H1 (cell line): ENCODE measurements around the gene TRNP1. TPM values are rescaled to one million over a fixed set of nuclear protein-coding genes. Genes with fewer than 3 reads are reported as not detected.

Experiments
- CTCF ChIA-PET: fragments of 300-600 bp; sonication (Branson Sonifier 250); formaldehyde crosslinking; loops from one replicate; lab custom pipeline; 2021; ENCODE audit not compliant: partially characterized antibody; lab: Charles Lee
- POLR2A ChIA-PET: fragments of 300-600 bp; sonication (Branson Sonifier 250); formaldehyde crosslinking; loops from one replicate; lab custom pipeline; 2021; ENCODE audit warnings: inconsistent platforms; ENCODE audit not compliant: partially characterized antibody; lab: Charles Lee
- DNase-seq, 2 experiments: peaks; one replicate each; pipeline versions ENCODE4 v3.0.0 to v3.0.0-alpha.2; 2010 to 2022; ENCODE audit warnings: low spot score in 2 of 2, low read depth in 1 of 2, mixed read lengths in 1 of 2
- FAIRE-seq: peaks from 2 replicates; lab custom pipeline; 2011; peaks lifted over from hg19 to GRCh38; lab: Jason Lieb, UNC
- H2AFZ ChIP-seq: 2 replicates; pipeline ENCODE4 v1.8.1; 2012; ENCODE audit warnings: low read length, inconsistent platforms
- H2AK5ac ChIP-seq: 2 replicates; pipeline ENCODE4 v1.6.1; 2013; ENCODE audit warnings: low read depth, low read length
- H2BK120ac ChIP-seq: replicated peaks from 2 replicates; pipeline ENCODE3; 2013; ENCODE audit warnings: low read depth, low read length, inconsistent platforms
- H2BK12ac ChIP-seq: 2 replicates; pipeline ENCODE4 v1.6.1; 2013; ENCODE audit warnings: low read depth, low read length
- H2BK15ac ChIP-seq: 2 replicates; pipeline ENCODE4 v1.6.1; 2013; ENCODE audit warnings: low read length
- H2BK20ac ChIP-seq: 2 replicates; pipeline ENCODE4 v1.6.1; 2013; ENCODE audit warnings: low read length
- H2BK5ac ChIP-seq: 2 replicates; pipeline ENCODE4 v1.6.1; 2013; ENCODE audit warnings: low read depth, low read length
- H3K14ac ChIP-seq: 2 replicates; pipeline ENCODE4 v1.6.1; 2013; ENCODE audit warnings: inconsistent platforms; ENCODE audit not compliant: insufficient read length
- H3K18ac ChIP-seq: 2 replicates; pipeline ENCODE4 v1.6.1; 2013; ENCODE audit warnings: low read length; ENCODE audit errors: extremely low read depth
- H3K23ac ChIP-seq: 2 replicates; pipeline ENCODE4 v1.6.1; 2013; ENCODE audit warnings: inconsistent platforms; ENCODE audit not compliant: insufficient read length
- H3K23me2 ChIP-seq: 2 replicates; pipeline ENCODE4 v1.6.1; 2013; ENCODE audit warnings: low read depth, low read length
- H3K27ac ChIP-seq: 2 replicates; pipeline ENCODE4 v1.6.1; 2011; ENCODE audit warnings: low read depth, low read length, inconsistent platforms
- H3K27me3 ChIP-seq, 4 experiments: replicated peaks in 1 of 4; 1 replicate in 1 of 4; 2 replicates in 3 of 4; pipeline versions ENCODE4 v1.6.1 to v1.8.1; 2011 to 2013; ENCODE audit warnings: low read length in 3 of 4, mild to moderate bottlenecking in 3 of 4, inconsistent platforms in 2 of 4, mixed read lengths in 2 of 4, moderate library complexity in 1 of 4; ENCODE audit not compliant: control insufficient read depth in 3 of 4, insufficient read depth in 3 of 4; ENCODE audit errors: extremely low read depth in 1 of 4
- H3K36me3 ChIP-seq, 4 experiments: 2 replicates each; pipeline versions ENCODE4 v1.6.1 to v1.8.1; 2011 to 2013; ENCODE audit warnings: mild to moderate bottlenecking in 4 of 4, low read length in 3 of 4, moderate library complexity in 2 of 4, control low read depth in 1 of 4, inconsistent platforms in 1 of 4; ENCODE audit not compliant: insufficient read depth in 4 of 4, control insufficient read depth in 2 of 4
- H3K4ac ChIP-seq: replicated peaks from 2 replicates; pipeline ENCODE3; 2013; ENCODE audit warnings: low read length, low read depth, mixed read lengths, inconsistent platforms; ENCODE audit not compliant: insufficient read length
- H3K4me1 ChIP-seq, 4 experiments: replicated peaks in 1 of 4; 1 replicate in 1 of 4; 2 replicates in 3 of 4; pipeline versions ENCODE4 v1.6.1 to v1.8.1; 2011 to 2013; ENCODE audit warnings: low read length in 3 of 4, inconsistent platforms in 2 of 4, mixed read lengths in 1 of 4; ENCODE audit not compliant: insufficient read depth in 4 of 4, control insufficient read depth in 3 of 4
- H3K4me2 ChIP-seq, 2 experiments: 2 replicates each; pipeline versions ENCODE4 v1.6.1 to v1.8.1; 2011 to 2013; ENCODE audit warnings: low read depth in 2 of 2, low read length in 2 of 2, control low read depth in 1 of 2, inconsistent platforms in 1 of 2, mild to moderate bottlenecking in 1 of 2; ENCODE audit not compliant: insufficient read depth in 1 of 2
- H3K4me3 ChIP-seq, 4 experiments: fragments of 200-600, 300-600 bp in 1 of 4; sonication (generic), shearing (Covaris generic), sonication (Bioruptor Twin) in 1 of 4; 2 replicates each; pipeline versions ENCODE4 v1.5.1 to v1.8.1; 2011 to 2016; ENCODE audit warnings: low read length in 4 of 4, low read depth in 3 of 4, control low read depth in 2 of 4, inconsistent platforms in 2 of 4, mild to moderate bottlenecking in 2 of 4, mixed read lengths in 1 of 4, moderate library complexity in 1 of 4; ENCODE audit not compliant: insufficient read depth in 2 of 4; ENCODE audit errors: extremely low read depth in 1 of 4
- H3K56ac ChIP-seq: replicated peaks from 2 replicates; pipeline ENCODE3; 2013; ENCODE audit warnings: low read depth, mild to moderate bottlenecking, mixed read lengths, low read length, inconsistent platforms; ENCODE audit not compliant: insufficient read length
- H3K79me1 ChIP-seq: 2 replicates; pipeline ENCODE4 v1.6.1; 2013; ENCODE audit warnings: low read depth, low read length, control low read depth
- H3K79me2 ChIP-seq, 2 experiments: 2 replicates each; pipeline versions ENCODE4 v1.6.1 to v1.8.1; 2012 to 2013; ENCODE audit warnings: low read length in 2 of 2, mild to moderate bottlenecking in 2 of 2, inconsistent platforms in 1 of 2; ENCODE audit not compliant: insufficient read depth in 2 of 2, control insufficient read depth in 1 of 2
- H3K9ac ChIP-seq, 4 experiments: replicated peaks in 1 of 4; 1 replicate in 1 of 4; 2 replicates in 3 of 4; pipeline versions ENCODE4 v1.6.1 to v1.8.1; 2011 to 2013; ENCODE audit warnings: low read depth in 3 of 4, low read length in 3 of 4, control low read depth in 2 of 4, mild to moderate bottlenecking in 2 of 4, moderate library complexity in 2 of 4, inconsistent platforms in 1 of 4; ENCODE audit errors: extremely low read depth in 1 of 4
- H3K9me3 ChIP-seq, 2 experiments: 2 replicates each; pipeline versions ENCODE4 v1.6.1 to v1.8.1; 2012 to 2013; ENCODE audit warnings: mild to moderate bottlenecking in 2 of 2, moderate library complexity in 2 of 2, control low read depth in 1 of 2, inconsistent platforms in 1 of 2, low read depth in 1 of 2, low read length in 1 of 2, mixed read lengths in 1 of 2; ENCODE audit not compliant: insufficient read depth in 2 of 2
- H4K20me1 ChIP-seq, 2 experiments: replicated peaks in 1 of 2; 2 replicates each; pipeline versions ENCODE3 to v1.8.1; 2011 to 2013; ENCODE audit warnings: inconsistent platforms in 2 of 2, low read length in 2 of 2, mild to moderate bottlenecking in 1 of 2; ENCODE audit not compliant: insufficient read depth in 2 of 2, control insufficient read depth in 1 of 2
- H4K5ac ChIP-seq: 2 replicates; pipeline ENCODE4 v1.6.1; 2013; ENCODE audit warnings: low read length, low read depth, mixed read lengths, inconsistent platforms; ENCODE audit not compliant: insufficient read length
- H4K8ac ChIP-seq: 2 replicates; pipeline ENCODE4 v1.8.0; 2013; ENCODE audit warnings: mild to moderate bottlenecking, moderate library complexity, low read length, inconsistent platforms; ENCODE audit not compliant: insufficient read depth; ENCODE audit errors: extremely low read depth
- H4K91ac ChIP-seq: replicated peaks from 2 replicates; pipeline ENCODE3; 2013; ENCODE audit warnings: low read length, mixed read lengths, inconsistent platforms; ENCODE audit not compliant: insufficient read length
- ASH2L ChIP-seq: fragments of 200-600, 300-600 bp; sonication (generic); IDR thresholded peaks from one replicate; pipeline ENCODE4 v1.7.1; 2017; ENCODE audit warnings: low read length
- NRF1 ChIP-seq: IDR thresholded peaks from 2 replicates; pipeline ENCODE4 v1.6.1; 2011; ENCODE audit warnings: mild to moderate bottlenecking, low read depth, low read length, improper control_type of control experiment
- PHF8 ChIP-seq: fragments of 200-600 bp; sonication (generic); conservative IDR thresholded peaks from 2 replicates; pipeline ENCODE4 v1.7.1; 2012; ENCODE audit warnings: low read depth, mild to moderate bottlenecking, inconsistent platforms, low read length, moderate library complexity
- POLR2A ChIP-seq, 2 experiments: IDR thresholded peaks; 1 replicate in 1 of 2; 2 replicates in 1 of 2; pipeline ENCODE4 v1.6.1; 2011; ENCODE audit warnings: low read depth in 2 of 2, low read length in 2 of 2, mild to moderate bottlenecking in 2 of 2; ENCODE audit errors: control extremely low read depth in 1 of 2
- RBBP5 ChIP-seq: IDR thresholded peaks from 2 replicates; pipeline ENCODE4 v1.7.1; 2012; ENCODE audit warnings: low read depth, mild to moderate bottlenecking, inconsistent platforms, low read length, moderate library complexity, borderline replicate concordance
- SIN3A ChIP-seq, 2 experiments: IDR thresholded peaks in 1 of 2; conservative IDR thresholded peaks in 1 of 2; 2 replicates each; pipeline ENCODE4 v1.6.1; 2011 to 2012; ENCODE audit warnings: low read length in 2 of 2, improper control_type of control experiment in 1 of 2, low read depth in 1 of 2, mild to moderate bottlenecking in 1 of 2
- SIX5 ChIP-seq: IDR thresholded peaks from 2 replicates; pipeline ENCODE4 v1.6.1; 2011; ENCODE audit warnings: mild to moderate bottlenecking, low read depth, low read length
- SP2 ChIP-seq: IDR thresholded peaks from 2 replicates; pipeline ENCODE4 v1.6.1; 2012; ENCODE audit warnings: mild to moderate bottlenecking, low read length, inconsistent platforms
- SP4 ChIP-seq: IDR thresholded peaks from 2 replicates; pipeline ENCODE4 v1.6.1; 2012; ENCODE audit warnings: low read length, inconsistent platforms
- SRF ChIP-seq: IDR thresholded peaks from 2 replicates; pipeline ENCODE4 v1.6.1; 2011; ENCODE audit warnings: mild to moderate bottlenecking, low read depth, low read length, moderate library complexity
- SUZ12 ChIP-seq: fragments of 200-600 bp; sonication (generic); IDR thresholded peaks from 2 replicates; pipeline ENCODE4 v1.6.1; 2012; ENCODE audit warnings: mild to moderate bottlenecking, inconsistent platforms, low read length, moderate library complexity, mixed read lengths
- TBP ChIP-seq: IDR thresholded peaks from 2 replicates; pipeline ENCODE4 v1.6.1; 2011; ENCODE audit warnings: low read depth, low read length, improper control_type of control experiment
- ZNF274 ChIP-seq: IDR thresholded peaks from 2 replicates; pipeline ENCODE4 v1.7.0; 2012; ENCODE audit warnings: low read length, borderline replicate concordance; ENCODE audit errors: extremely low read depth
- WGBS, 2 experiments: shearing (Covaris generic) in 1 of 2; methylation state at CpG; one replicate each; pipeline versions ENCODE4 v1.1.6 to v1.1.7; 2013 to 2015; ENCODE audit warnings: low lambda C conversion rate in 2 of 2, mixed read lengths in 2 of 2, inconsistent platforms in 1 of 2, low coverage in 1 of 2, missing lambda C conversion rate in 1 of 2; ENCODE audit not compliant: insufficient replicate concordance in 2 of 2, insufficient coverage in 1 of 2, insufficient read length in 1 of 2; ENCODE audit errors: extremely low coverage in 1 of 2, missing lambda C conversion rate in 1 of 2; 5-methylcytosine and 5-hydroxymethylcytosine counted together
- polyA plus RNA-seq, 7 experiments: library from polyadenylated mRNA; depleted of rRNA in 3 of 7; stranded (reverse) in 5 of 7; unstranded in 2 of 7; fragments of >200 nt in 5 of 7; fragments of 200-250 nt in 2 of 7; gene quantifications; 1 replicate in 5 of 7; 2 replicates in 1 of 7; 4 replicates in 1 of 7; pipeline versions ENCODE4 v1.2.1 to v1.2.3, GENCODE V29; 2011 to 2013; ENCODE audit warnings: missing spikeins in 2 of 7, mixed read lengths in 2 of 7
- total RNA-seq: library from RNA; stranded (reverse); fragmentation: NEBNext Ultra II Directional; extraction: Animal tissue kit (Norgen Biotek cat#: 25700); gene quantifications from 2 replicates; pipeline ENCODE4 v1.2.1, GENCODE V29; 2021
- TF ChIP-seq, protein P1 (sequence below): IDR thresholded peaks from 2 replicates; pipeline ENCODE4 v1.6.1; 2011; ENCODE audit warnings: low read depth, mild to moderate bottlenecking, low read length; ENCODE audit not compliant: insufficient read depth

Gene TRNP1
- total and polyA plus RNA-seq, 2 of the 8 experiments (the other 6 are each of a cell fraction or from before 2014, with no cell fraction given), result 51.7 to 102 TPM

DNA sequence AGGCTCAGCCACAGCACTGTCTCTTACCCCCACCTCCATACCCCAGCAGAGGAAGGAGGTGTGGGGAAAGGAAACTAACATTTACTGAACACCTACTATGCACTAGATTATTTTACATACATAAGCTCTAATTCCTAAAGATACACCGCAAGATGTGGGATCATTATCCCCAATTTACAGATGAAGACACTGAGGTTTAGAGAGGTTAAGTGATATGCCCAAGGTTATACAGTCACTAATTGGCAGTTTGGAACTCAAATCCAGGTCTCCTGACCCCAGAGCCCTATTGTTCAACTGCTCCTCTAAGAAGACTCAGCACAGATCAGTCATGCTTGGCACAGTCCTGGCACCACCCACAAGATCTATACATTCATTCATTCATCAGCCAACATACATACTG, 22.9 kb downstream of the TRNP1 start:
- Histone ChIP-seq H3K79me1 (no peaks in the 10 kb centered on the region), H3K23me2 (peaks cover 5% of the 10 kb centered on the region), H3K56ac (no peak overlapping the region), H3K18ac (no peak overlapping the region), H4K20me1 (peaks cover 6 to 8% of the 10 kb centered on the region in 2 experiments), H4K91ac (no peak overlapping the region), H3K23ac (no peak overlapping the region), H2AFZ (no peak overlapping the region), H3K36me3 (no peaks in the 10 kb centered on the region), H3K9me3 (no peaks in the 10 kb centered on the region), H2BK120ac (no peak overlapping the region), H3K79me2 (peaks cover 10 to 13% of the 10 kb centered on the region in 2 experiments), H3K9ac (no peak overlapping the region), H2BK15ac (no peak overlapping the region), H3K4ac (no peak overlapping the region), H4K5ac (no peak overlapping the region), H3K14ac (no peak overlapping the region), H2BK5ac (no peak overlapping the region), H2AK5ac (no peak overlapping the region), H3K27me3 (no peaks in the 10 kb centered on the region; a peak in 1 of 7 replicates), H4K8ac (no peak overlapping the region), H2BK20ac (no peak overlapping the region; the same call in 1 of the 2 replicates), H3K4me1 (peaks cover 0 to 6% (median 3%) of the 10 kb centered on the region in 4 experiments; a peak in 6 of 7 replicates), H2BK12ac (peak overlapping the region; percentile 53; the same call in 1 of the 2 replicates), H3K27ac (no peak overlapping the region), H3K4me3 (no peak overlapping the region), H3K4me2 (no peak overlapping the region)
- POLR2A ChIA-PET, result interaction anchor here (0.6 to 58.9 kb wide), 3 partner anchors 6 to 69 kb away, joined by 3 to 1829 read pairs (median 1829); partner anchors contain the start of genes TENT5B and TRNP1
- no peak for DNase-seq
- CTCF ChIA-PET, result interaction anchor here (0.7 to 12.9 kb wide), 4 partner anchors 20 to 280 kb away, joined by 3 to 133 read pairs (median 3); partner anchors contain the start of gene TRNP1
- no peak for FAIRE-seq
- 90% methylated on average over 1 of the region's 1 CpG; no CpG with 5 or more reads in 1 of the 2 experiments for WGBS, 2 experiments
- TF ChIP-seq, protein P1, sequence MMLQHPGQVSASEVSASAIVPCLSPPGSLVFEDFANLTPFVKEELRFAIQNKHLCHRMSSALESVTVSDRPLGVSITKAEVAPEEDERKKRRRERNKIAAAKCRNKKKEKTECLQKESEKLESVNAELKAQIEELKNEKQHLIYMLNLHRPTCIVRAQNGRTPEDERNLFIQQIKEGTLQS, result no peak
- no peak for TF ChIP-seq SIN3A (conservative IDR thresholded peaks at IDR 0.05 in 1 of 2, IDR thresholded peaks at IDR 0.05 in 1 of 2; ENCODE audit: low read depth in 1 of 2, low read length in 2 of 2)
- TF ChIP-seq SP4, result no peak
- TF ChIP-seq RBBP5, result no peak
- no peak for TF ChIP-seq PHF8
- TF ChIP-seq SP2, result no peak
- no peak for TF ChIP-seq NRF1
- no peak for TF ChIP-seq ZNF274
- no peak for TF ChIP-seq SRF
- TF ChIP-seq SIX5, result no peak
- no peak for TF ChIP-seq POLR2A (IDR thresholded peaks at IDR 0.05; ENCODE audit: control extremely low read depth in 1 of 2, low read depth in 2 of 2, low read length in 2 of 2)
- no peak for TF ChIP-seq ASH2L
- TF ChIP-seq TBP, result no peak
- TF ChIP-seq SUZ12, result no peak
